Ectodermal cell (in vitro differentiated cells): ENCODE measurements around the gene TNFAIP1.

ENCODE experiments used
- H3K27ac ChIP-seq: 2 replicates; pipeline ENCODE4 v1.7.0; 2013; ENCODE audit warnings: mild to moderate bottlenecking, low read depth, low read length; ENCODE audit not compliant: insufficient read depth, poor library complexity, severe bottlenecking
- H3K27me3 ChIP-seq: 2 replicates; pipeline ENCODE4 v1.7.0; 2013; ENCODE audit warnings: mild to moderate bottlenecking, low read length; ENCODE audit not compliant: insufficient read depth, control insufficient read depth, poor library complexity, severe bottlenecking
- H3K36me3 ChIP-seq: one replicate; pipeline ENCODE4 v1.7.0; 2013; ENCODE audit warnings: low read length; ENCODE audit not compliant: control insufficient read depth, insufficient read depth
- H3K4me1 ChIP-seq: one replicate; pipeline ENCODE4 v1.7.0; 2013; ENCODE audit warnings: low read length; ENCODE audit not compliant: control insufficient read depth, insufficient read depth
- H3K4me3 ChIP-seq: 2 replicates; pipeline ENCODE4 v1.7.0; 2013; ENCODE audit warnings: low read depth, low read length, control low read depth; ENCODE audit not compliant: insufficient read depth
- H3K9me3 ChIP-seq: 2 replicates; pipeline ENCODE4 v1.7.0; 2013; ENCODE audit warnings: mild to moderate bottlenecking, low read length, moderate library complexity; ENCODE audit not compliant: control insufficient read depth
- WGBS, 2 experiments: methylation state at CpG; one replicate each; pipeline ENCODE4 v1.1.7; 2013; ENCODE audit warnings: missing lambda C conversion rate in 2 of 2; 5-methylcytosine and 5-hydroxymethylcytosine counted together

Gene TNFAIP1

GRCh38 chr17:28370744-28371103 is 35.2 kb downstream of the TNFAIP1 start:
- Histone ChIP-seq H3K36me3 (no peaks in the 10 kb centered on the region), H3K27ac (peak overlapping the region; percentile 56), H3K4me3 (no peak overlapping the region), H3K27me3 (peaks cover 34% of the 10 kb centered on the region), H3K4me1 (peaks cover 13% of the 10 kb centered on the region), H3K9me3 (no peaks in the 10 kb centered on the region)
- WGBS, 2 experiments = 88 to 96% methylated on average over 1 of the region's 1 CpG

GRCh38 chr17:28371245-28372202 is 36.0 kb downstream of the TNFAIP1 start, which contains the start of gene SARM1:
TSS of gene SARM1 (plus strand) at chr17:28371694. CDS start at chr17:28372033, 339 bp downstream.
- Histone ChIP-seq H3K27me3 (peaks cover 34% of the 10 kb centered on the region), H3K27ac (peak within 1 kb of the TSS; percentile 56), H3K4me1 (peaks cover 13% of the 10 kb centered on the region), H3K9me3 (no peaks in the 10 kb centered on the region), H3K36me3 (no peaks in the 10 kb centered on the region), H3K4me3 (peak within 1 kb of the TSS; percentile 46)
- WGBS, 2 experiments = 0 to 1% methylated on average over 80 of the region's 80 CpGs

- peak overlapping the region; percentile 46 for H3K4me3 ChIP-seq
- no peak overlapping the region for H3K27ac ChIP-seq
- no peaks in the 10 kb centered on the region for H3K36me3 ChIP-seq
- peaks cover 13% of the 10 kb centered on the region for H3K4me1 ChIP-seq
- 12 to 14% methylated on average over 53 of the region's 53 CpGs for WGBS, 2 experiments
- peaks cover 34% of the 10 kb centered on the region for H3K27me3 ChIP-seq
- no peaks in the 10 kb centered on the region for H3K9me3 ChIP-seq
Measured at GRCh38 chr17:28372203-28372944, 36.8 kb downstream of the TNFAIP1 start.

GRCh38 chr17:28372945-28373274 is 37.3 kb downstream of the TNFAIP1 start:
- Histone ChIP-seq H3K36me3 (no peaks in the 10 kb centered on the region), H3K27ac (no peak overlapping the region), H3K4me1 (peaks cover 13% of the 10 kb centered on the region), H3K4me3 (no peak overlapping the region), H3K27me3 (peaks cover 34% of the 10 kb centered on the region), H3K9me3 (no peaks in the 10 kb centered on the region)
- 90% methylated on average over 6 of the region's 6 CpGs for WGBS, 2 experiments

GRCh38 chr17:28379814-28380801 is 44.5 kb downstream of the TNFAIP1 start:
- Histone ChIP-seq H3K4me3 (no peak overlapping the region), H3K36me3 (no peaks in the 10 kb centered on the region), H3K27ac (no peak overlapping the region), H3K4me1 (no peaks in the 10 kb centered on the region), H3K27me3 (peaks cover 57% of the 10 kb centered on the region), H3K9me3 (no peaks in the 10 kb centered on the region)
- WGBS, 2 experiments = 89 to 90% methylated on average over 10 of the region's 10 CpGs

GRCh38 chr17:28381141-28381825 is 45.7 kb downstream of the TNFAIP1 start:
- WGBS, 2 experiments = 25 to 27% methylated on average over 72 of the region's 72 CpGs
- H3K27ac ChIP-seq = no peak overlapping the region
- peaks cover 69% of the 10 kb centered on the region for H3K27me3 ChIP-seq
- no peaks in the 10 kb centered on the region for H3K4me1 ChIP-seq
- no peaks in the 10 kb centered on the region for H3K36me3 ChIP-seq
- no peaks in the 10 kb centered on the region for H3K9me3 ChIP-seq
- no peak overlapping the region for H3K4me3 ChIP-seq

- H3K4me3 ChIP-seq = peak overlapping the region; percentile 28
- peaks cover 73% of the 10 kb centered on the region for H3K27me3 ChIP-seq
- WGBS, 2 experiments = 4 to 5% methylated on average over 56 of the region's 56 CpGs
- no peaks in the 10 kb centered on the region for H3K4me1 ChIP-seq
- no peaks in the 10 kb centered on the region for H3K36me3 ChIP-seq
- no peak overlapping the region for H3K27ac ChIP-seq
- H3K9me3 ChIP-seq = no peaks in the 10 kb centered on the region
Measured at GRCh38 chr17:28384281-28385036, 48.9 kb downstream of the TNFAIP1 start.

GRCh38 chr17:28385037-28385400 is 49.5 kb downstream of the TNFAIP1 start:
- Histone ChIP-seq H3K9me3 (no peaks in the 10 kb centered on the region), H3K27me3 (peaks cover 68% of the 10 kb centered on the region), H3K4me1 (no peaks in the 10 kb centered on the region), H3K36me3 (no peaks in the 10 kb centered on the region), H3K4me3 (peak overlapping the region; percentile 28), H3K27ac (no peak overlapping the region)
- 28 to 31% methylated on average over 29 of the region's 29 CpGs for WGBS, 2 experiments

GRCh38 chr17:28385406-28385805 is 49.8 kb downstream of the TNFAIP1 start:
- no peak overlapping the region for H3K27ac ChIP-seq
- peaks cover 64% of the 10 kb centered on the region for H3K27me3 ChIP-seq
- H3K4me3 ChIP-seq = no peak overlapping the region
- H3K4me1 ChIP-seq = no peaks in the 10 kb centered on the region
- 87 to 89% methylated on average over 8 of the region's 8 CpGs for WGBS, 2 experiments
- H3K9me3 ChIP-seq = no peaks in the 10 kb centered on the region
- H3K36me3 ChIP-seq = no peaks in the 10 kb centered on the region
